Coronary artery (tissue), 2 donors: ENCODE results near the gene NPHP4.

Experiments
- DNase-seq: peaks from one replicate; pipeline ENCODE4 v3.0.0-alpha.2; 2017; ENCODE audit warnings: low spot score
- H3K27ac ChIP-seq, 2 donors: fragments of 200-600 bp; sonication (generic); one replicate each; pipeline ENCODE4 v1.5.1; 2016 to 2019
- H3K4me3 ChIP-seq: fragments of 200-600 bp; sonication (generic); 2 replicates; pipeline ENCODE4 v1.5.1; 2016; ENCODE audit warnings: mild to moderate bottlenecking, moderate library complexity
- TF ChIP-seq, protein P1 (sequence below): fragments of 200-600 bp; sonication (generic); IDR thresholded peaks from one replicate; pipeline ENCODE4 v1.5.1; 2019; ENCODE audit warnings: antibody characterized with exemption

Gene NPHP4

DNA sequence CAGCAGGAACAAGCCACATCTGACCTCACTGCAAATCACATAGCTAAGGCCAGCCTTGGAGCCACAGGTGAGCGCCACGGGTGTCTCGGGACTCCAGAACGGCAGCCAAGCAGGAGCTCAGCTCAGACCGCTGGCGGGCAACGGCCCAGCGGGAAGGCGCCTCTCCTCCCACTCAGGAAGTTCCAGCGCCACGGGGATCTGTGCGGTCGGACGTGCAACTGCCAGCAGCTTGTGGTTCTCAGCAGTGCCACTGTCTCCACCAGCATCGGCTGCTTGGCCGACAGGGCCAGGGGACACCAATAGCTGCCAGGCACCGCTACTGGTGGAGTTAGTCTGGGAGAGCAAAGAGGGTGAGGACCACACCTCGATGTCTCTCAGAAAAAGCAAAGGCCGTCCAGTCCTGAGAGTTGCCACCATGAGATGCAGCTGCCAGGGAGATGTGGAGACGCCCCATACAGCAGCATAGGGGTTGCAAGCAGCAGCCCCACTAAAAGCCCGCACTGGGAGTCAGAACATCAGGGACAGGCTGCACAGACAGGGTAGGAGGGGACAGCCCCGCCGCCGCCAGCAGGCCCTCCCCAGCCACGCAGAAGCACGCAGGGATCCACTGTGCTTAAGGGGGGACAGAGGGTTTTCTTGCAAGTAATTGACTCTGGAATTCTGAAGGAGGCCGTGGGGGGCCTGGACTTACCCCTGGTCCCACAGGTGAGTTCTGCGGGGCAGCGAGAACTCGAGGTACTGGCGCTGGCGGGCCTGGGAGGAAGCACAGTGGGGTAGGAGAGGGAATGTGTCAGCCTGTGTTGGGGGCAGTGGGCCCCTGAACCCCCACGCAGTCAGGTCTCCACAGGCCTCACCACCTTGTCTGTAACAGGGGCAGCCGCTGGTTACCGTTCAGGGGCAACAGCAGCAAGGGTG lies 83.5 kb downstream of the NPHP4 start:
- Histone ChIP-seq H3K4me3 (no peak overlapping the region), H3K27ac (no peak overlapping the region)
- peak; percentile 49 for DNase-seq
- TF ChIP-seq, protein P1, sequence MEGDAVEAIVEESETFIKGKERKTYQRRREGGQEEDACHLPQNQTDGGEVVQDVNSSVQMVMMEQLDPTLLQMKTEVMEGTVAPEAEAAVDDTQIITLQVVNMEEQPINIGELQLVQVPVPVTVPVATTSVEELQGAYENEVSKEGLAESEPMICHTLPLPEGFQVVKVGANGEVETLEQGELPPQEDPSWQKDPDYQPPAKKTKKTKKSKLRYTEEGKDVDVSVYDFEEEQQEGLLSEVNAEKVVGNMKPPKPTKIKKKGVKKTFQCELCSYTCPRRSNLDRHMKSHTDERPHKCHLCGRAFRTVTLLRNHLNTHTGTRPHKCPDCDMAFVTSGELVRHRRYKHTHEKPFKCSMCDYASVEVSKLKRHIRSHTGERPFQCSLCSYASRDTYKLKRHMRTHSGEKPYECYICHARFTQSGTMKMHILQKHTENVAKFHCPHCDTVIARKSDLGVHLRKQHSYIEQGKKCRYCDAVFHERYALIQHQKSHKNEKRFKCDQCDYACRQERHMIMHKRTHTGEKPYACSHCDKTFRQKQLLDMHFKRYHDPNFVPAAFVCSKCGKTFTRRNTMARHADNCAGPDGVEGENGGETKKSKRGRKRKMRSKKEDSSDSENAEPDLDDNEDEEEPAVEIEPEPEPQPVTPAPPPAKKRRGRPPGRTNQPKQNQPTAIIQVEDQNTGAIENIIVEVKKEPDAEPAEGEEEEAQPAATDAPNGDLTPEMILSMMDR: no peak

DNA sequence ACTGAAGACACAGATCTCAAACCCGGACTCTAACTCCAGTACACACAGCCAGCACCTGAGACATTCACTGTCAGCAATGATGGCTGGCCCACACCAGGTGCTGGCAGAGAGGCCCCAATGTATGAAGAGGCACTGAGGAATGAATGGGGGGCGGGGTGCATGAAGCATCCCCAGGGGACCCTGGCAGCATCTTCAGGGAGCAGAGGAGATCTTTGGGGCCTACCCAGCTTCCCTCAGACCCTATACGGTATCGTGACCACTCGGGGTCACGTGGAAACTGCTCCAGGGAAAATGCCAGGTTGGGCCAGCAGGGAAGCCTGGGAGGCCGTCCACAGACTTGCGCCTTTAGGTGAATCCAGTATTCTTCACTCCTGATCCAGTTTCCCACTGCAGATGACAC lies 84.3 kb downstream of the NPHP4 start:
- Histone ChIP-seq H3K27ac (no peak overlapping the region), H3K4me3 (no peak overlapping the region)
- DNase-seq: peak; percentile 35
- TF ChIP-seq, protein P1: no peak

DNA sequence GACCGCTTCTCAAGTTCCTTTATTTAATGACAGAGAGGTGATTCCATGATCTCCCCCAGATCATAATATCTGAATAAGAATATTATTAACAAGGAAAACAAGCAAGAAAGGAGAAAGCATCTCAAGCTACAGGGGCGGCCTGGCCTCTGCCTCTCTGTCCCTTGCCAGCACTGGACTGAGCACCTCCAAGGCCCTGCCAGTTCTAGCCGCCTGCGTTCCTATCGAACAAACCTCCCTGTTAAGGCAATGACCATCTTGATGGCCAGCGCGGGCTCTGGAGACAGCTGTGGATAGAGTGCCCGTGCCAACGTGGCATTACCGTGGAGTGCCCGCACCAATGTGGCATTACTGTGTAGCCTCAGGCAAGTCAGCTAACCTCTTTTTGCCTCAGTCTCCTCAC lies 84.8 kb downstream of the NPHP4 start:
- Histone ChIP-seq H3K4me3 (no peak overlapping the region), H3K27ac (no peak overlapping the region)
- peak; percentile 45 for DNase-seq
- TF ChIP-seq, protein P1: no peak

DNA sequence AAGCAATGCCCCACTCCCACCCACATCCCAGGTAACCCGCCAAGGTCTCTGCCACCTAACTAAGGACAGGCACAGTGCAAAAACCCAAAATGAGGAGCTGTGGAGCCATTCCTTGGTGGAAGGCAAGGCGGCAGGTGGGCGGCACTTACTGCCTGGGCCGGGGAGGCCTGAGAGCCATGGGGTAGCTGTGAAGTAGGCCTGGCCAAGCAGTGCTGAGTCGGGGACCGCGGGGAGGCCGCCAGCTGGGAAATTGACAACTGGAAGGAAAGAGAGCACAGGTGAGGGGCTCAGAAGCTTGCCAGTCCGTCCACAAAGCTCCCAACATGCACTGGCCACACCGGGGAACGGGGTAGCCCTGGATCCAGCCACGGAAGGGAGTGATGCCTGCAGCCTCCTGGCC lies 85.3 kb downstream of the NPHP4 start:
- Histone ChIP-seq H3K4me3 (no peak overlapping the region), H3K27ac (no peak overlapping the region)
- DNase-seq: peak; percentile 41
- TF ChIP-seq, protein P1: no peak

DNA sequence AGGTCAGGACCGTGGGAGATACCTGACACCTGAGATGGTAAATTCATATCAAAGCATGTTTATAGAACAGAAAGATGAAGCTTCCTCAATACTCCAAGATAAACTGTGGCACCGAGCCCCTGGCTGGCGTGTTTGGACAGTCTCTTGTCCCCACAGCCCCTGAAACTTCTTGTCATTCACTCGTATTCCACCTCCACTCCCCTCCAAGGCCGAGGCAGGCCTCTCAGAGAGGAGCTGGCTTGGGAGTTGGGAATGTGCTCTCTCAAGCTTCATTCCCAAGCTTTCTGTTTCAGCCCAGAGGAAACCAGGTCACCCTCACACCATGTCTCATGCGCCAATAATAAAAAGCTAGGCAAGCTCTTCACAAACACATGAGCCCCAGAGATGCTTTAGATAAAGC lies 86.1 kb downstream of the NPHP4 start:
- no peak overlapping the region for H3K27ac ChIP-seq
- peak; percentile 41 for DNase-seq
- H3K4me3 ChIP-seq: no peak overlapping the region
- TF ChIP-seq, protein P1: no peak

DNA sequence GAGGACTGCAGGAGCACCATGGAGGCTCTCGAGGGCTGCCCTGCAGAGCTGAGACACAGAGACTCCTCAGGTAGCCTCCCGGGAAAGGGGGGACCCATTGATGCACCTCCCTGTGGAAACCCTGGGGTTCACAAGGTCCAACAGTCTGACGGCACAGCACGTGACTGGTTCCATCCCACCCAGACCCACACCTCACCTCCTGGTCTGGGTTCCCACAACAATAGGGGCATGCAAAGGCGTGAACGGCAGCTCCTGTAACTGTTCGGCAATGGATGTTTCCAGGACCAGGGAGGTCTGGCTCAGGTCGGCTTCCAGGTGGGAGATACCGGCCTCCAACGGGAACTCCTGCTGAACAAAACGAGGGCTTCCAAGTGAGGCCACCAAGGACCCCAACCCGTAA lies 86.8 kb downstream of the NPHP4 start:
- no peak overlapping the region for H3K4me3 ChIP-seq
- TF ChIP-seq, protein P1: no peak
- DNase-seq: peak; percentile 64
- no peak overlapping the region for H3K27ac ChIP-seq

DNA sequence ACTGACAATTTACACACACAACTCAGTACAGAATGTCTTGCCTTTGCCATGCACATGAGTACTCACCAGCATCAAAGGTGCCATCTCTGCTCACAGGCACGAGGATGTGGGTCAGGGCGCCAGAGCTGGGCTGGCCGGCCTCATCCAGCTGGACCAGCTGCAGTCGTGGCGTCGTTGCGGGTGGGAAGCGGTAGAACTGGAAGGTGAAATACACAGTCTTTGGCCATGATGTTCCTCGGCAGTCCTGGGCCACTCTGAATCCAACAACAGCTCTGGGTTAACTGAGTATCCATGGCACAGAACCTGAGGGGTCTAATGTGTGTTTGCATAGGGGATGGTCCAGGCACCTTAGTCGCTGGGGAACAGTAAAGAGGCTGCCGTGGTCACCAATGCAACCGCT lies 87.7 kb downstream of the NPHP4 start:
- no peak overlapping the region for H3K27ac ChIP-seq
- TF ChIP-seq, protein P1: no peak
- H3K4me3 ChIP-seq: no peak overlapping the region
- peak; percentile 19 for DNase-seq
